Esophagus squamous epithelium (tissue), 5 donors: ENCODE measurements around the gene RUFY4. TPM values are rescaled to one million over a fixed set of nuclear protein-coding genes. Genes with fewer than 3 reads are reported as not detected.
"Not testable (repeated sequence)": the region's sequence is repeated elsewhere in the genome, so short reads cannot be mapped to it uniquely, and the experiment has no call there.

Experiments used
- DNase-seq: peaks from one replicate; lab custom pipeline; 2025; lab: John Stamatoyannopoulos, UW
- H3K27ac ChIP-seq, 4 donors: fragments of 200-600 bp; sonication (generic); one replicate each; pipeline ENCODE4 v1.5.1; 2016 to 2019; ENCODE audit warnings: mild to moderate bottlenecking in 1 of 4
- H3K27me3 ChIP-seq, 4 donors: fragments of 200-600 bp; sonication (generic); 1 replicate in 3 of 4; 2 replicates in 1 of 4; pipeline versions ENCODE4 v1.5.1 to v1.6.0; 2017 to 2021; ENCODE audit warnings: antibody characterized with exemption in 1 of 4
- H3K36me3 ChIP-seq, 3 donors: fragments of 200-600 bp; sonication (generic); one replicate each; pipeline ENCODE4 v1.5.1; 2016 to 2019
- H3K4me1 ChIP-seq, 3 donors: fragments of 200-600 bp; sonication (generic); one replicate each; pipeline ENCODE4 v1.5.1; 2017 to 2019
- H3K4me3 ChIP-seq, 4 donors: fragments of 200-600 bp; sonication (generic); 1 replicate in 3 of 4; 2 replicates in 1 of 4; pipeline ENCODE4 v1.5.1; 2016 to 2019; ENCODE audit warnings: mild to moderate bottlenecking in 2 of 4, moderate library complexity in 1 of 4
- H3K9me3 ChIP-seq, 3 donors: fragments of 200-600 bp; sonication (generic); one replicate each; pipeline ENCODE4 v1.5.1; 2016 to 2019
- CTCF ChIP-seq, 6 experiments: fragments of 450-650 bp in 4 of 6; fragments of 200-600 bp in 2 of 6; sonication (generic) in 2 of 6; IDR thresholded peaks; one replicate each; pipeline ENCODE4 v1.5.1; 2016 to 2019; ENCODE audit warnings: antibody characterized with exemption in 6 of 6, mild to moderate bottlenecking in 4 of 6, moderate library complexity in 4 of 6
- POLR2A ChIP-seq, 4 donors: fragments of 450-650 bp; IDR thresholded peaks; one replicate each; pipeline ENCODE4 v1.6.1; 2017; ENCODE audit warnings: antibody characterized with exemption in 4 of 4, mild to moderate bottlenecking in 4 of 4, moderate library complexity in 3 of 4
- WGBS, 2 donors: methylation state at CpG; one replicate each; pipeline ENCODE4 v1.1.5; 2018; 5-methylcytosine and 5-hydroxymethylcytosine counted together
- intact Hi-C: fragments of 100-400 bp; cut with DNase I; formaldehyde crosslinking; loops from one replicate; pipeline ENCODE4 v1.15.0; 2022
- total RNA-seq, 4 donors: library from RNA; depleted of rRNA; stranded (reverse); fragments of >200 nt; gene quantifications; one replicate each; pipeline ENCODE4 v1.1.0, GENCODE V29; 2016
- donor health status: DM: yes; HTN: yes; CAD: no.

The RUFY4 gene
- not detected for total RNA-seq

DNA sequence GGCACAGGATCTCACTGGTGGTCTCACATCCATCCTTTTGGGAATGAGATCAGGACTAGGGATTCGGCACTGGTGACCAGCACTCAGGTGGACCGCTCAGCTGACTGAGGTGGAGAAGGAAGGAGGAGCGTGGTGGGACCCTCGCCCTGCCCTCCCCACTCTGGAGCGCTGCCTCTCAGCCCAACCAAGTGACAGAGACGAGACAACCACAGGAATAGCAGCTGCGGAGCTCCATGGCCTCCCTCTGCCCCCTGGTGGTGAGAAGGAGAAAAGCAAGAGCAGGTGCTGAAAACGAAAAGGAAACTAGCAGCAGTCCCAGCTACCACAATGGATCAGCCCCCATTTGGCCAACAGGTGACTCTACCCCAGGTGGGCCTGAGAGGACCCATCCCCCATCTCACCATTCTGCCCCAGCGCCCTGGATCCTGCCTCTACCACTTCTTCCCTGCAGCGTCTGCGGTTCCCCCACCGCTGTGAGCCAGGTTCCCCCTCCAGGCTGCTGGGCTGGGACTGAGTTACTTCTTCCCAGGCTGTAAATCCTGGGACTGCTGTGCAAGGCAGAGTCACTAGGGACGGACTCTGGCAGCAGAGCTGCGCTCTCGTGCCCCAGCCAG, at the start of gene RUFY4:
Gene RUFY4, plus strand, starts transcription at position 533 of the 614 bp plus-strand sequence. CDS start 1,353 bp downstream, outside the sequence.
- peak within 1 kb of the TSS in 1 of 4 donors; percentile 62 for H3K27ac ChIP-seq
- H3K4me3 ChIP-seq, result peak within 1 kb of the TSS; percentile 27 to 64 (median 42)
- H3K27me3 ChIP-seq, result peaks cover 0 to 31% (median 0%) of the 10 kb centered on the region in 4 donors
- intact Hi-C loops, result loop anchor here (10.0 kb wide), 1 partner anchor 284 kb away; no protein-coding TSS in a partner anchor
- H3K36me3 ChIP-seq, DNase-seq, H3K9me3 ChIP-seq: not testable (repeated sequence)
- TF ChIP-seq CTCF (IDR thresholded peaks at IDR 0.05), result peak; percentile 85 to 92 (median 88)
- WGBS, 2 donors, result 0 to 7% methylated on average over 4 of the region's 15 CpGs
- peaks cover 3 to 10% (median 4%) of the 10 kb centered on the region in 3 donors for H3K4me1 ChIP-seq

DNA sequence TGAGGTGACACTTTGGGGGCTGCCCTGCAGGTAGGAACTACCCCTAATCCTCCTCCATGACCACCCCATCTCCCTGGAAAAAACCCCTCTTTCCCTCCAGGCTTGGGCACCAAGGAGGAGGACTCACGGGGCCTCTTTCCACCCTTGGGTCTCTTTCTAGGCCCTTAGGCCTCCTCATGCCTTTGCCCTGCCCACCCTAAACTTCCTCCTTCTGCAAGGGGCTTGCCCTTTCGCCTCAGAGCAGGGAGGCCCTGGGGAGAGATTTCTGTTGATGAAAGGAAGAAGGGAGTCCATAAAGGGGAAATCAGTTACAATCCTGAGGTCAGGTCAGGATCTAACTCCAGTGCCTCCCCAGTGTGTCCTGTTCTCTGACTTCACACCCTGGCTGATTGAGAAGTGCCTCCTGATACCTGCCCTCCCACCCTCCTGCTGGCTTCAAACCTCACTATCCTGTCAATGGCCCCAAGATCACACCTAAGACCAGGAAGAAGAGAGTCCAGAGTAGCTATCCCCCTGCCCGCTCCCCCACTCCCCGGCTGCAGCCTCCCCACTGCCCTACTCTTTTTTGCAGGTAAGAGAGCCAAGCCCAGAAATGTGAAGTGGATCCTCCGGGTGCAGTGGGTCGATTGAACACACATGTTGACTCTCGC, 49.5 kb upstream of the RUFY4 start:
- Histone ChIP-seq H3K4me3 (no peak overlapping the region), H3K27ac (no peak overlapping the region), H3K36me3 (no peaks in the 10 kb centered on the region), H3K9me3 (no peaks in the 10 kb centered on the region), H3K4me1 (peaks cover 14 to 57% (median 25%) of the 10 kb centered on the region in 3 donors), H3K27me3 (no peaks in the 10 kb centered on the region)
- TF ChIP-seq POLR2A (IDR thresholded peaks at IDR 0.05) (no peak), CTCF (IDR thresholded peaks at IDR 0.05) (no peak)
- intact Hi-C loops, result no loop called here
- DNase-seq, result no peak
- 75 to 83% methylated on average over 4 to 6 of the region's 7 CpGs for WGBS, 2 donors

DNA sequence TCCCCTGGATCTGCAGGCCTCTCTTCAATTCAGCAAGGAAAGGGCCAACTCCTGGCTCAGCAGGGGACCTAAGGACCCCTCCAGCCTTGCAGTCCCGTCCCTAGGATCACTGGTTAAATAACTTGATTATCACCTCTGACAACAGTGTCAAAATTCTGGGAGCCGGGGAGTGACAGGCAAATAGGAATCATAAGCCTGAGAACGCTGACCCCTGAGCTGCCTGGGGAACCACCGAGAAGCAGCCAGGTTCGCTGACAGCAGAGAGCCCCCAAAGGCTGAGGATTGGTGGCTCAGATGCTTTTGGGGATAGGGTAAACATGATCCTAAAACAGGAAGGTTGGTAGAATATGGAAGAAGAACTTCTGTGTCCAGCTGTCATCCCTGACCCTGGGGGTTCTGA, 48.8 kb upstream of the RUFY4 start:
- intact Hi-C loops, result no loop called here
- no peak for TF ChIP-seq CTCF (IDR thresholded peaks at IDR 0.05)
- TF ChIP-seq POLR2A (IDR thresholded peaks at IDR 0.05), result no peak
- WGBS, 2 donors, result 60 to 96% methylated on average over 1 to 4 of the region's 5 CpGs
- no peaks in the 10 kb centered on the region for H3K36me3 ChIP-seq
- peaks cover 18 to 61% (median 31%) of the 10 kb centered on the region in 3 donors for H3K4me1 ChIP-seq
- DNase-seq, result no peak
- H3K9me3 ChIP-seq, result no peaks in the 10 kb centered on the region
- H3K27me3 ChIP-seq, result no peaks in the 10 kb centered on the region
- no peak overlapping the region for H3K4me3 ChIP-seq
- H3K27ac ChIP-seq, result no peak overlapping the region

GRCh38 chr2:218020966-218021535, 48.0 kb upstream of the RUFY4 start:
- no peak overlapping the region for H3K27ac ChIP-seq
- no peak for TF ChIP-seq CTCF (IDR thresholded peaks at IDR 0.05)
- TF ChIP-seq POLR2A (IDR thresholded peaks at IDR 0.05), result no peak
- no peak overlapping the region for H3K4me3 ChIP-seq
- WGBS, 2 donors, result 73 to 78% methylated on average over 1 to 4 of the region's 6 CpGs
- DNase-seq, result no peak
- no peaks in the 10 kb centered on the region for H3K9me3 ChIP-seq
- intact Hi-C loops, result no loop called here
- H3K36me3 ChIP-seq, result no peaks in the 10 kb centered on the region
- no peaks in the 10 kb centered on the region for H3K27me3 ChIP-seq
- H3K4me1 ChIP-seq, result peaks cover 18 to 61% (median 29%) of the 10 kb centered on the region in 3 donors

DNA sequence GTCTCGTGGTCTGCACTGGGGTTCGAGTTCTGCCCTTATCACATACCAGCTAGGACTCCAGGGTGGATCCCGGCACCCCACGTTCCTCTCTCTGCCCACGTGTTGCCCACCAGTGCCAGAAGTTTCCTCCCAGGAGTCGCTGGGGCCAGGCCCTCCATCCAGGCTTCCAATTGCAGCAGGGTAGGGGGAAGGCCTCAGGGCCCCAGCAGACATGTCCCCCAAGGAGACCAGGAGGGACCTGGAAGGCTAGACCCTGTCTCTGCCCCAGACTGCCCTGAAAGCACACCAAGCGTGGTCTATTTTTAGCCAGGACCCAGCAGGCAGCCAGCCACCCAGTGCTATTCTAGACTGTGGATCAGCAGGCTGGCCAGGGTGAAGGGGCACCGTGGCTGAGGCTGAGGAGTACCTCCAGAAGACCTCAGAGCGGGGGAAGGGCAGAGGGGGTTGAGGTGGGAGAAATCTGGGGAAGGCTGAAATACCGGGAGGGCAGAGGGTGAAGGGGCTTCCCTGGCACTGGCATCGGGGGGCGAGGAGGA, 47.4 kb upstream of the RUFY4 start:
- DNase-seq, result no peak

More for the DNA sequence above, 47.4 kb upstream of the RUFY4 start:
- peaks cover 21 to 64% (median 28%) of the 10 kb centered on the region in 3 donors for H3K4me1 ChIP-seq
- H3K4me3 ChIP-seq, result no peak overlapping the region
- intact Hi-C loops, result no loop called here
- WGBS, 2 donors, result 72 to 76% methylated on average over 6 to 7 of the region's 12 CpGs
- no peaks in the 10 kb centered on the region for H3K27me3 ChIP-seq
- no peak overlapping the region for H3K27ac ChIP-seq
- H3K36me3 ChIP-seq, result no peaks in the 10 kb centered on the region
- H3K9me3 ChIP-seq, result no peaks in the 10 kb centered on the region
- TF ChIP-seq CTCF (IDR thresholded peaks at IDR 0.05), result no peak
- TF ChIP-seq POLR2A (IDR thresholded peaks at IDR 0.05), result no peak
